Measurements from ENCODE around the gene ATP5F1E.
A peak's percentile ranks its signal among the peaks of the same experiment; 100 is the strongest.
"Not testable (repeated sequence)": the region's sequence is repeated elsewhere in the genome, so short reads cannot be mapped to it uniquely, and the experiment has no call there.

The ATP5F1E gene

GRCh38 chr20:59042796-59043631 is 10.9 kb upstream of the ATP5F1E start:
- peak; percentile 94 for DNase-seq

DNA sequence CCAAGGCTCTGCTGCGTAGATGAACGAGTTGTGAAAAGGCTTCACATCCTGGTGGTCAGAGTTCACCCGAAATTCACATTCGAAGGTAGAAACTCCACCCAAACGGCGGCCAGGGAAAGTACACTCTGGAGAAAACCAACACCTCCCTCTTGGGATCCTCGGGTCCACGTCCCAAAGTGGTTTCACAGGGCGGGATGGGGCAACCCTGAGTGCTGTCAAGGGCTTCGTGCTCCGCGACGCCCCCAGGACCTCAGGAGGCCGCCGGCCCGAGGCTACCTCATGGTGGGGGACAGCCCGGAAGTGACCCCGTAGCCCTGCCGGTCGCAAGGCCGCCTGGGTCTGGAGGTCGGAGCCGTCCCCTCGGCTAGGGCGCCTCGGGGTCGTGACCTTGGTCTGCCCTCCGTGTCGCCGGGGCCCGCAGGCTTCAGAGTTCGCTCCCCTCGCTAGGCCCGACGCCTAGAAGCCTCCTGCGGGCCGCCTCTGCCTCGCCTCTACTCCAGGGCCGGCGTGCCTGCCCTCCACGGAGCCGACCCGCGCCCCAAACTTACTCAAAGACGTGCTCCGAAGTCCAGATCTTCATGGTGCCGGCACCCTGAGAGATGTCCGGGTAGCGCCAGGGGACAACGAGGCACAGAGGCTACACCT is 10.1 kb upstream of the ATP5F1E start, which contains the start of gene PRELID3B:
PRELID3B (minus strand) TSS at position 636 of the 645 bp plus-strand sequence; CDS start at position 580, 56 bp downstream.
- DNase-seq = no peak

- not testable (repeated sequence) for DNase-seq
Observed at GRCh38 chr20:59041487-59041886, 9.4 kb upstream of the ATP5F1E start.

- no peak for DNase-seq
Observed at GRCh38 chr20:59040667-59041066, 8.5 kb upstream of the ATP5F1E start.

GRCh38 chr20:59039233-59039632 is 7.1 kb upstream of the ATP5F1E start:
- DNase-seq = no peak

DNA sequence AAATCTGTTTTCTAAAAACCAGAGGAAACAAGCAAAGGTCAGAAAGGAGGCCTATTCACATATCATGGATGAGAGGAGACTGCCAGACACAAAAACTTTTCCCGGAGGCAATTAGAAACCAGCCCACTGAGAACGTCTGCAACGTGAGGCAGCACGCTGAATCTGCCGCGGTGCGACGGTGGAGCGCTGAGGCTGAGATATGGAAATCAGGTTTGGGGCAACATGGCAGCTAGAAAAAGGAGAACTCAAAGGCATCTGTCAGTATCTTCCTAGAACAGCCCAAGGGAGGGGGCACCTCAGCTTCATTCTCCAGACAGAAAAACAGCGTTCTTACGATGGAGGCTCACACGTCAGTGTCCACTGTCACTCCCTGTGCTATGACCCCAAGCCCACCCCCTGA is 5.3 kb upstream of the ATP5F1E start:
- no peak for DNase-seq

DNA sequence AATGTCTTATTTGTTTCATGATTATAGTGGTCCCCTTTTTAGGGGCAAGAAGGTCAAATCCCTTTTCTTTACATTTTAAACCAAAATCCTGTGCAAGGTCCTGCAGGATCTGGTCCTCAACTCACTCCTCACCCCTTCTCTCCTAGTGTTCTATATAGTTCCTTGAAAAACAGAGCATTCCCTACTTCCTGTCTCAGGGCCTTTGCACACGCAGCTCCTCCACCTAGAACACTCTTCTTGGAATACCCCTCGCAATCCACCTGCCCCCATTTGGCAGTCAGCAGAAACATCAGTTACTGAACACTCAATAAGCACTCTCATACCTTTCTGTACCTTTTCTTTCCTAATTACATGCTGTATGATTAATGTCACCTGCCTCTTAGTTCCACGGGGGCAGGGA is 3.2 kb upstream of the ATP5F1E start:
- no peak for DNase-seq

GRCh38 chr20:59033616-59034165 is 1.6 kb upstream of the ATP5F1E start:
- no peak for DNase-seq

GRCh38 chr20:59033093-59033492 is 958 bp upstream of the ATP5F1E start:
- DNase-seq = no peak

DNA sequence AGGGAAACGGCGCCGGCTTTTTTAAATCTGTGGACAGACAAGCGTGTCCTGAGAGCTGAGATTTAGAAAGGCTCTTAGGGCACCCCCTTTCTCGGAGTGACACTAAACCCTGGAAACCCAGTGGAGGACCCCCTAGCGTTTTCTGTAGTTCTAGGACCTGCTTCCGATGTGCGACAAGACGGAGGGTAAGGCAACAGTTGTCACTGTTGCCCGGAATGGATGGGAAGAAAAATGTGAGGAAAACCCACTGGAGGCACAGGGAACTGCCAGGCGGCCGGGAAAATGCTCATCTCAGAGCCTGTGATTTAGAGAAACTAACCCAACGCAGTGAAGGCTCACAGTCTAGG is 551 bp upstream of the ATP5F1E start:
- no peak for DNase-seq

DNA sequence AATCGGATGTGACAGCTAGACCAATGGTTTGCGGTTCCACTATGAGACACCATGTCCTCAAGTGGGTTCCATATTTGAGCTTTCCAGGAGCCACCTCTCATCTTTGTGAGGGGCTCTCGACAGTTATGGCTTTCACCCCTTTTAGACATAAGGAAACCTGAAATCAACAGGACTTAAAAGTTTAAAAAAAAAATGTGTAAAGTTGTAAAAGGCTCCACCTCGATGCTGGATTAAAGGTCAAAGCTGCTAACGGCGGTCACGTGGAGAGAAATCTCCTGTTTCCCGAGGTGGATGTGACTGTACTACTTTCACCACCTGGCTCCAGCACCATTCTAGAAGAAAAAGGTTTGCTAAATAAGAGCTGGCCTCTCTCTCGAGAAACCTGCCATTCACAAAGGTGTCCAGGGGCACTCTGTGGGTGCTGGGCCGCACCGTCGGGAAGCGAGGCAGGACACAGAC is 542 bp downstream of the ATP5F1E start:
- DNase-seq = no peak

DNA sequence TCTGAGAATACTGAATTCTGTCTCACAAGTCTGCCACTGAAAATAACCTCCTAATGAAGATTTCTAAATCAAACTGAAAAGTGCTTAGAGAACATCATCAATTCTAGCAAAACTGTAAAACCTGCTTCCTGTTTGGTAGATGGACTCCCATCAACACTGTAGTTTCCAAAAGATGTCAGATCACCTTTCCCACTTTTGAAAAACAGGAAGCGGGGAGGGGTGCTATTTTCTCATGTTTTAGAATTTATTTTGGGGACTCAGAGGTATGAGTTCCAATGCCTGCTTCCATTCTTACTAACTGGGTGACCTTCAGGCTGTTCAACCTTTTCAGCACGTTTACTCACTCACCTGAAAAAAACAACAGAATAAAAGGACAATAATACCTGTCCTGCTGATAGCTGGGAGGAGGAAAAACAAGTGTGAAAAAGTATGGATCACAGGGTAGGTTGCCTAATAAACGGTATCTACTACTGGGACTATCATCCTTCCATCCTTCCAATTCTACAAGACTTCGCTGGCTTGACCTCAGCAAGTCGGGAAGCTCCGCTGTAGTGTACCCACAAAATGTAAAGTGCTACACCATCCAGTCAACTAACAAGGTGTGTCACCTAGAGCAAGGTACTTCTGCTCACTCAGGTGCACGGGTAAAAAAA is 1.1 kb downstream of the ATP5F1E start:
- no peak for DNase-seq

DNA sequence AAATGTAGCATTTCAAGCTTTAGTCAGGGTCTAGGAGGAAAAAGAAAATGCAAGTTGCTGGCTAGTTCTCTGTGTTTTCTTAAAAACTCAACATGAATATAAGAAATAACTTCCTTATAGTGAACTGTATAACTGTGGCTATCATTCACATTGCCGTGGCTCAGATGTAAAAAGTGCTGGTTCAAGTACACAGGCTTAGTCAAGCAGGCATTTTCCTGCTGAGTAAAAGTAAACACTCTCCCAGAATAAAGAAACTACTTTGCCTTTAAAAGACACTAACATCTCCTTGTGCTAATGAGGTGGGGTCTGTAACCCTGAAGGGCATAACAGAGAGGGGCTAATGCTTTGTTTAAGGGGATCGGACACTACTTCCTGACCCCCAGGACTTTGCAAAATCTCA is 3.3 kb downstream of the ATP5F1E start:
- no peak for DNase-seq

GRCh38 chr20:59027741-59028320 is 4.3 kb downstream of the ATP5F1E start:
- DNase-seq = no peak

- no peak for DNase-seq
Observed at GRCh38 chr20:59026904-59027740, 5.0 kb downstream of the ATP5F1E start.

DNA sequence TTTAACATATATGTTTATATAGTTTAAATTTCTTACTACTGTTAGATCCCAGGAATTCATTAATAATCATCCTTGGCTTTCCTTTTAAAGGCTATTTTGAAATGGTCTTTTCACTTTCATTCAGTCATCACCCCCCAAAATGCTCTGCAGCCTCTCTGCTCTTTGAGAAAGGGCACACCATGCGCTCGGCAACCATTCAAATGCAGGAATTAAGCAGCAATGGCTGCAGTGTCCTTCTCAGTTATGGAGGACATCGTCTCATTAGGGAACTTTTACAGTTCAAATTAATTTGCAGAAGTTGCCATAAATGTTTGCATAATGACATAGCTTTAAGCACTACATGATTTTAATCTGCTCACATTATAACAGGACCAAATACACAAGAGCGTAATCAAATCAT is 6.6 kb downstream of the ATP5F1E start:
- DNase-seq = no peak

DNA sequence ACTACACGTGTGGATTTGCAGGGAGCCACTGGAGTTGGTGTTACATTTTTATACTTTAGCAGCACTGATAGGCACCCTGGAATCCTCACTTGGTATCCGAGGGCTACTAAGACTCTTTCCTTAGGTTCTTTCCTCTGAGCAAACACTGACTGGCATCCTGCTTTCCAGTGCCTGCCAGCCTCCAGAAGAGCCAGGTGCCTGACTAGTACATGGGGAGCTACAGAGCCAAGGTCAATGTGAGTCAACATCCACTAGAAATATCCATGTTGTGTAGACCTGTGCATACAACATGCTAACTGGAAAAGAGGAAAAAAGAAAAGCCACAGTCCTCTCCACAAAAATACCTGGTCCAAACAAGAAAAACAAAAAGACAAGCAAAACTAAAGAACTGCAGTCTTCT is 7.0 kb downstream of the ATP5F1E start:
- no peak for DNase-seq

- no peak for DNase-seq
Observed at GRCh38 chr20:59024111-59024530, 8.0 kb downstream of the ATP5F1E start.

DNA sequence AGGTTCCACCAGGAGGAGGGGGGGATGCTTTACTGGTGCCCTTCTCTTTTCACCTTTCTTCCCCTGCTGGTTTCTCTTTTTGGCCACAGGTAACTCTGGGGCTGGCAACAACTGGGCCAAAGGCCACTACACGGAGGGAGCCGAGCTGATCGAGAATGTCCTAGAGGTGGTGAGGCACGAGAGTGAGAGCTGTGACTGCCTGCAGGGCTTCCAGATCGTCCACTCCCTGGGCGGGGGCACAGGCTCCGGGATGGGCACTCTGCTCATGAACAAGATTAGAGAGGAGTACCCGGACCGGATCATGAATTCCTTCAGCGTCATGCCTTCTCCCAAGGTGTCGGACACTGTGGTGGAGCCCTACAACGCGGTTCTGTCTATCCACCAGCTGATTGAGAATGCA is 8.5 kb downstream of the ATP5F1E start:
- no peak for DNase-seq

DNA sequence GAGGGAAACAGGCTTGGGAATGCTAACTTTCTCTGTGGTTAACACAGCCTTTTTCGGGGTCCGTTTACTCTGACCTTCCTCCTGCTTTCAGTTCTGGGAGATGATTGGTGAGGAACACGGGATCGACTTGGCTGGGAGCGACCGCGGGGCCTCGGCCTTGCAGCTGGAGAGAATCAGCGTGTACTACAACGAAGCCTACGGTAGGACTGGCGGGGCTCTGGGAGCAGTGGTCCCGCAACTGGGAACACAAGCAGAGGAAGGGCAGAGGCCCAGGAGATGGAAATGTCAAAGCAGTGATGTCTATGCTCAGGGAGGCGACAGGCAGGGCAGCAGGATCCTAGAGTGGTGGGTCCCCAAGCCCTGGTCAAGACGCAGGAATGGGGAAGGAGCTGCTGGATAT is 9.4 kb downstream of the ATP5F1E start:
- DNase-seq = no peak

DNA sequence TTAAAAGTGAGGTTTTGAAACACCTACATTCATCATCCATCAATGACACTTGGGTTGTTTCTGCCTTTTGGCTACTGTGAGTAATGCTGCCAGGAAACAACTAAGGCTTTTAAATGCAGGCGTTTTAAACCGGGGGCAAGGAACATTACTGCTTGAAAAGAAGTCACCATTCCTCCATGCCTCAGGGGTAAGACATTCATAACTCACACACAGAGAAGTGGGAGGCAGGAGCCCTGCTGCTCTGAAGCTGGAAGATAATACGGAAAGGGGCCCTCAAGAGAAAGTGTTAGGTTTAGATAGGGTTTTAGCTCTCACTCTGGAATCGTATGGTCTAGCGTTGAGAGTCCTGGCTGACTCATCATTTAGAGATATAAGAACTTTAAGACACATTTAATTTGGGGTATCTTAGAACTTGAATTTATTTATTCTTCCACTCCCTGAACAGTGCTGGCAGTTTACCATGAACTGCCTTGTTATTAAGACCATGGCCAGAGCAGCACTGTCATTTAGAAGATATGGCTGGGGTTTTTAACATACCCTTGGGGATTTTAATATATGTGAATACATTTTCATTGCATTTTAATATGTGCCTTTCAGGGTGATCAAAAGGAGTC is 11.1 kb downstream of the ATP5F1E start:
- no peak for DNase-seq

DNA sequence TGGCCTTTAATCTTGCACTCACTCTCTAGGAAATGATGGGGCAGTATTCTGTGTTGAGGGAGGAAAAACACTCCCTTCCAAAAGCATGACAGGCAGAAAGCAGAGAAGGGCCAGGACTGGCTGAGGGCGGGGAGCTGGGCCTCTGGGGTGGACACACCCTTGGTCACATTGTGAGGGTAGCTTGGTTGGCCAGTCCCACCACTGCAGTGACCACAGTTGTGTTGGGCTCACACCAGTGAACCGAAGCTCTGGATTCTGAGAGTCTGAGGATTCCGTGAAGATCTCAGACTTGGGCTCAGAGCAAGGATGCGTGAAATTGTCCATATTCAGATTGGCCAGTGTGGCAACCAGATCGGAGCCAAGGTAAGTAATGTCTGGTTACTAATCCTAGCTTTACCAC is 12.9 kb downstream of the ATP5F1E start, which contains the start of gene TUBB1:
TUBB1 (plus strand) TSS at position 213 of the 400 bp plus-strand sequence; CDS start at position 307, 94 bp downstream.
- no peak for DNase-seq
